Activated CD4-positive, alpha-beta T cell treated with anti-CD3 and anti-CD28 coated beads, Interleukin-10, Interleukin-2, amounts not matched to agents 100 ng/mL and 50 ng/mL, durations not matched to agents 16 hours and 8 hours (primary cell): ENCODE results near the gene PLTP.
"Not testable (repeated sequence)": the region's sequence is repeated elsewhere in the genome, so short reads cannot be mapped to it uniquely, and the experiment has no call there.

ENCODE experiments used
- DNase-seq: peaks from one replicate; pipeline ENCODE4 v3.0.0-alpha.2; 2020

PLTP gene

GRCh38 chr20:45944151-45944964 is 32.4 kb upstream of the PLTP start:
- peak; percentile 82 for DNase-seq

GRCh38 chr20:45943613-45944012 is 31.7 kb upstream of the PLTP start:
- no peak for DNase-seq

GRCh38 chr20:45940469-45940868 is 28.5 kb upstream of the PLTP start:
- DNase-seq: no peak

DNA sequence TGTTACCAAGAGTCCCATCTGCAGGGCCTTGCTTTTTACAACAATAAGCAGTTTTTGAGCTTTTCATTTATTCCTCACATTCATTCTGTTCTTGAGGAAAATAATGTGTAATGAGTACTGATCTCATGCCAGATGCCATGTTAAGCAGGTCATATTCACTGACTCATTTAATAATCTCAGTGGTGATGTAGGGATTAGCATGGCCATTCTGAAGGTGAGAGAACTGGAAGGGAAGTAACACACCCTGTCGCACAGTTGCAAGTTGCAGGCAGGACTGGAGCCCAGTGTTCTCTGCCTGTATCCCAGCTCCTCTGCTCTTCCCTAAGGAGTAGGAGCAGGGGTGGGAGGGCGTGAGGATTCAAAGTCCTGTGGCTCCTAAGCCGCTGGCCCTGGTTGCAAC is 28.1 kb upstream of the PLTP start:
- no peak for DNase-seq

GRCh38 chr20:45938727-45939438 is 26.9 kb upstream of the PLTP start:
- DNase-seq: no peak

DNA sequence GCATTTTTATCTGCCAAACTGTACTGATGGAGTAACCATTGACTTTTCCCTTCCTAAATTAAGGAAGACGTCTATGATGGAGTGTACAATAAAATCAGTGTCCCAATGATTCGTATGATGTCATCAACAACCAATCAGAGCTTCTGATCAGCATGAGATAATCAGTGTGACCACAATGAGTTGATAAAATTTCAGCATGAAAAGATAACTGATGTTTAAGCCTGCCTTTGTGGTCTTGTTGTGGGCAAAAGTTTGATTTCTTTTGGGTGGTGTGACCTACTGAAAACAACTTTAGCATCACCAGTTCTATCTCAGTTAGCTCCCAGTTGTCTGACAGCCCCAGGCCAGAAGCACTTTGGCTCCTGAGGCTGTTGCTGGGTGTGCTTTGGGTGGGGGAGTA is 25.8 kb upstream of the PLTP start:
- peak; percentile 50 for DNase-seq

GRCh38 chr20:45935416-45936046 is 23.6 kb upstream of the PLTP start:
- DNase-seq: no peak

DNA sequence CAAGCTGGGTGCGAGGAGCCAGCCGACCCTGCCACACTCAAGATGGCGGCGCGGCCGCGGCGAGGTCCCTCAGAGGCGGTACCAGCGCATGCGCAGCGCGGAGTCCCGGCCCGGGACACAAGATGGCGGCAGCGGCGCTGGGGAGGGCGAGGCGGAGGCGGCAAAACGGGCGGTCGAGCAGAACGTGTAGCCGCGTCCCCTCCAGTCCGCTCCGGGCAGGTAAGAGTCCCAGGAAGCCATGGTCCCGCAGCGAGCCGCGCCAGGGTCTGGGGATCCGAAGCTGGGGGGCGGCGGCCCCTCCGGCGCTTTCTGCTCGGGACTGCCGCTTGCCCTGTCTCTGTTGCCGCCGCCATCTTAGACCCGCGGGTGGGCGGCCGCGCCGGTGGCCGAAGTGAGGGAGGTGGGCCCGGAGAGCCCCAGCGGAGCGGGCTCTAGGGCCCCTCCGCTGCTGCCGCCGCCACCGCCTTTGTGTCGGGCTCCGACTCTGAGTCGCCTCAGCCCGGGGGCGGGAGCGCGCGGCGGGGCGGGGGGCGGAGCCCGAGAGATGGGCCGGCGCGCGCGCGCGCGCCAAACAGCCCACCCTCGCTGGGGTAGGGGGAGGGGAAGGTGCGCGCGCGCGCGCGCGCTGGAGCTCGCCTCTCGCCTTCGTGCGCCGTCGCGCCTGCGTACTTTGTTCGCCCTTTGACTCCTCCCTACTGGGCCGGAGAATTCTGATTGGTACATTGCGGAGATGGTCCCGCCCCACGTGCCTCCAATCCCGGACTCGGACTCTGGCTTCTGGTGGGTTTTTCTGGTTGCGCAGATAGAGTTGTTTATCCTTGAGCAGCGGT is 22.8 kb upstream of the PLTP start, which contains the start of gene PCIF1:
Gene PCIF1 (plus strand): TSS at position 98 of the 830 bp plus-strand sequence. CDS start 4,317 bp downstream, outside the sequence.
- DNase-seq: peak; percentile 98

DNA sequence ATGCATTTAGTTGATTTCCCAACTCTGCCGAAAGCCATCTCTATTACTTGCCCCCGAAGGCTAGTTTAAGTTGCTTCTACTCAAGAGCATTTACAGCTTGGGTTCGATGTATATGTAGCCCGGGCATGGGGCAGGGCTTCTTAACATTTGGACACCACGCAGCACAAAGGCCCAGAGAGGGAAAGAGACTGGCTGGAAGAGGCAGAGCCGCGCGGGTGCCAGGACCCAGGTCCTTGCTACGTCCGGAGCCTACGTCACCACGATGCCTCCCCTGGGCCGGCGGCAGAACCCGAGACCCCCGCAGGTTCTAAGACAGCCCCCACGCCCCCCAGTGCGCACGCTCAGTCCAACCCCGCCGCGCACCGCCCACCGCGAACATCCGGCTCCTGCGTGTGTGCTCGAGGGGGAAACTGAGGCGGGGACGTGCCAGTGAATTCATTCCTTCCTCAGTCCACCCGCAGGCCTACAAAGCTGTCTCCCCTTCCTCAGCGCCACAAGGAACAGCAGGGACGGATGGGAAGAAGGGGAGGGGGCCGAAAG is 22.2 kb upstream of the PLTP start:
- peak; percentile 69 for DNase-seq

DNA sequence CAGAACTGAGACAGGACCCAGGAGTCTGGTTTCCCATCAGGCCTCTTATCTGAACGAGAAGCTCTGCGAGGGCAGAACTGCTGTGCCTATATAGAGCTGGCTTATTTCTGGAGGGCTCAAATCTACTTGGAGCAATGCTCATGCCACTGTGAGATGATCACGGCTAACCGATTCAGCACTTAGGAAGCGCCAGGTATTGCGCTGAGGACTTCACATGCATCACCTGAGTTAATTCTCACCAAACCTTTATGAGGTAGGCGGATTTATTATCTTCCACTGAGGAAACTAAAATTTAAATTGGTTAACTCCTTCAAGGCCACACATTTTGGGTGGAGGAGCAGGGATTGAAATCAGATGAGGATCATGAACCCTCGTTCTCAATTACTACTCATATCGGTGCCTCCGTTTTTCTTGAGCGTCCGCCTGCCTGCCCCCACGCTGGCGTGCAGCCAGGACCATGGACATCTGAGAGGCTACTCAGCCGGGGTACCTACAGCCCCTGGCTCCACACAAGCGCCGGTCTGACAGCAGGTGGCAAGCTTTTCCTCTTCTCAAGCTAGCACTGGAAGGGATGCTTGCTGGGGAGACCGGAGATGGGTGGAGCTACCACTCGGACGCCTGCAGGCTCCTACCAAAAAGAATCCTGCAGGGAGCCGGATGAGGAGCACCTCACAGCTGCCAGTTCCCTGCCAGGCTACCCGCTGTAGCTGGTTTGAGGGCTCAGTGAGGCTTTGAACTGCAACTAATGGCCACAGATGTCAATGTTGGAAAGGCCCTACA is 21.5 kb upstream of the PLTP start:
- peak; percentile 87 for DNase-seq

DNA sequence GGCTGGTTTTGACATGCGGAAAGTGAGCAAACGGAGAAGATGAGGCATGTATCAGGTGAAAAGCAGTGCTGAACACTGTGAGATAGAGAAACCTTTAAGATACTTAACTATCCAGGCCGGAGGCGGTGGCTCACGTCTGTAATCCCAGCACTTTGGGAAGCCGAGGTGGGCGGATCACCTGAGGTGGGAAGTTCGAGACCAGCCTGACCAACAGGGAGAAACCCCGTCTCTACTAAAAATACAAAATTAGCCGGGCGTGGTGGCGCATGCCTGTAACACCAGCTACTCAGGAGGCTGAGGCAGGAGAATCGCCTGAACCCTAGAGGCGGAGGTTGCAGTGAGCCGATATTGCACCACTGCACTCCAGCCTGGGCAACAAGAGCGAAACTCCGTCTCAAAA is 19.7 kb upstream of the PLTP start:
- not testable (repeated sequence) for DNase-seq

DNA sequence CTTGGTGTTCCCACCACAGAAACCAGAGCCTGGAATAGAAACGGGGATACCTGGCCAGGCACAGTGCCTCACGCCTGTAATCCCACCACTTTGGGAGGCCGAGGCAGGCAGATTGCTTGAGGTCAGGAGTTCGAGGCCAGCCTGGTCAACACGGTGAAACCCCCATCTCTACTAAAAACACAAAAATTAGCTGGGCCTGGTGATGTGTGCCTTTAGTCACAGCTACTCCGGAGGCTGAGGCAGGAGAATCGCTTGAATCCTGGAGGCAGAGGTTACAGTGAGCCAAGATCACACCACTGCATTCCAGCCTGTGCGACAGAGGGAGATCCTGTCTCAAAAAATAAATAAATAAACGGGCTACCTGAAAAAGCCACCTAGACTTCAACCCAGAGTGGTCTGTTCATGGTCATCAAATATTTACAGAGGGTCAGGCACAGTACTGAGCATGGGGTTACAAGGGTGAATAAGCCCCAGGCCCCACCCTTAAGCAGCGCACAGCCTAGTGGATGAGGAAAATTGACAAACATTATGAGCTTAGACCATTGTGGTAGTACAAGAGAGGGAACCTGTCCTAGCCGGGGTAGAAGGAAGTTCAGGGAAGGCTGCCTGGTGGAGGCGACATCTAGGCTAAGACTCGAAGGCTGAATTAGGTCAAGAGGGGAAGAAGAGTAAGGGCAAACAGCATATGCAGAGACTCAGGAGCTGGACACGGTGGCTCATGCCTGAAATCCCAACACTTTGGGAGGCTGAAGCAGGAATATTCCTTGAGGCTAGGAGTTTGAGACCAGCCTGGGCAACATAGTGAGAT is 15.3 kb upstream of the PLTP start:
- no peak for DNase-seq

DNA sequence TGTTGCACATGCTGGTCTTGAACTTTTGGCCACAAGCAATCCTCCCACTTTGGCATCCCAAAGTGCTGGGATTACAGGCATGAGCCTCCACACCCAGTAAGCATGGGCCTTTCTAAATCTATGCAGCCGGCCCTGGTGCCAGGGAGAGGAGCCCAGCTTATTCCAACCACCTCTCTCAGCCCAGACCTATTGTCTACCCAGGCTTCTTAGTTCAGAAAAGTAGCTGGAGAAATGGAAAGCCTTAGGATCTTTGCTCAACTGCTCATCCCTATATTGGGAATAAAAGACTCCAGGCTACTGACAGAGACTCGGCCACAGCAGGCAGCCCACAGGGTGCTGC is 14.7 kb upstream of the PLTP start:
- DNase-seq: no peak

GRCh38 chr20:45925821-45926506 is 14.0 kb upstream of the PLTP start:
- DNase-seq: no peak

- no peak for DNase-seq
These were observed 12.7 kb upstream of the PLTP start for GRCh38 chr20:45924391-45925261.

- no peak for DNase-seq
These were observed 9.6 kb upstream of the PLTP start for GRCh38 chr20:45921337-45922189.

- no peak for DNase-seq
These were observed 8.7 kb upstream of the PLTP start for GRCh38 chr20:45920462-45921336.
